T-helper 17 cell (primary cell): Measurements from ENCODE around the gene ZNF644. TPM values are rescaled to one million over a fixed set of nuclear protein-coding genes. Genes with fewer than 3 reads are reported as not detected.
A peak's percentile ranks its signal among the peaks of the same experiment; 100 is the strongest.
"Not testable (repeated sequence)": the region's sequence is repeated elsewhere in the genome, so short reads cannot be mapped to it uniquely, and the experiment has no call there.

Experiments used
- ATAC-seq: fragments of 150-1000 bp; cut with Tn5 transposase; 2 replicates; pipeline ENCODE4 v1.10.0; 2021; ENCODE audit warnings: mild to moderate bottlenecking, moderate library complexity
- DNase-seq, 3 donors: peaks; one replicate each; pipeline versions ENCODE4 v3.0.0 to v3.0.0-alpha.2; 2020 to 2021
- H3K9me3 ChIP-seq: one replicate; pipeline ENCODE4 v1.7.0; 2013; ENCODE audit warnings: low read length, mild to moderate bottlenecking; ENCODE audit not compliant: control insufficient read depth, poor library complexity, severe bottlenecking
- H3K27ac Mint-ChIP-seq: one replicate; pipeline ENCODE4 v1.8.0; 2022; ENCODE audit warnings: mild to moderate bottlenecking, moderate library complexity, mixed read lengths
- H3K27me3 Mint-ChIP-seq: one replicate; pipeline ENCODE4 v1.8.0; 2022; ENCODE audit warnings: mixed read lengths
- H3K36me3 Mint-ChIP-seq: one replicate; pipeline ENCODE4 v1.8.0; 2022; ENCODE audit warnings: low read depth, mixed read lengths
- H3K4me1 Mint-ChIP-seq: one replicate; pipeline ENCODE4 v1.8.0; 2022; ENCODE audit warnings: mild to moderate bottlenecking, mixed read lengths
- H3K4me3 Mint-ChIP-seq: one replicate; pipeline ENCODE4 v1.8.0; 2022; ENCODE audit warnings: mild to moderate bottlenecking, moderate library complexity, mixed read lengths
- total RNA-seq, 4 donors: library from RNA in 2 of 4; stranded (reverse) in 2 of 4; gene quantifications; one replicate each; pipeline ENCODE4 v1.2.3 and lab custom pipeline; 2022 to 2026

The ZNF644 gene
- total RNA-seq, 2 donors from 2014 or later, result 126 to 136 TPM

- peaks cover 2% of the 10 kb centered on the region for H3K36me3 Mint-ChIP-seq
- peak overlapping the region; percentile 39 for H3K4me3 Mint-ChIP-seq
- H3K27ac Mint-ChIP-seq, result no peak overlapping the region
- H3K27me3 Mint-ChIP-seq, result no peaks in the 10 kb centered on the region
- ATAC-seq (peak; percentile 28), DNase-seq (no peak)
- no peaks in the 10 kb centered on the region for H3K9me3 ChIP-seq
- H3K4me1 Mint-ChIP-seq, result peaks cover 50% of the 10 kb centered on the region
Measured at GRCh38 chr1:90959352-90960206, 62.3 kb downstream of the ZNF644 start.

- ATAC-seq, result no peak
- peaks cover 3% of the 10 kb centered on the region for H3K36me3 Mint-ChIP-seq
- no peak overlapping the region for H3K27ac Mint-ChIP-seq
- no peak for DNase-seq
- H3K4me1 Mint-ChIP-seq, result peaks cover 53% of the 10 kb centered on the region
- H3K9me3 ChIP-seq, result no peaks in the 10 kb centered on the region
- H3K4me3 Mint-ChIP-seq, result peak overlapping the region; percentile 4
- H3K27me3 Mint-ChIP-seq, result no peaks in the 10 kb centered on the region
Measured at GRCh38 chr1:90957497-90957896, 64.3 kb downstream of the ZNF644 start.

- no peak overlapping the region for H3K4me3 Mint-ChIP-seq
- peaks cover 6% of the 10 kb centered on the region for H3K36me3 Mint-ChIP-seq
- ATAC-seq, result no peak
- no peaks in the 10 kb centered on the region for H3K9me3 ChIP-seq
- H3K4me1 Mint-ChIP-seq, result peaks cover 65% of the 10 kb centered on the region
- no peaks in the 10 kb centered on the region for H3K27me3 Mint-ChIP-seq
- H3K27ac Mint-ChIP-seq, result no peak overlapping the region
- DNase-seq, result no peak
Measured at GRCh38 chr1:90955769-90956168, 66.1 kb downstream of the ZNF644 start.

- Mint-ChIP-seq H3K36me3 (peaks cover 7% of the 10 kb centered on the region), H3K27ac (peak overlapping the region; percentile 4), H3K4me3 (no peak overlapping the region), H3K27me3 (no peaks in the 10 kb centered on the region), H3K4me1 (peaks cover 52% of the 10 kb centered on the region)
- ATAC-seq (no peak), DNase-seq (no peak)
- H3K9me3 ChIP-seq, result no peaks in the 10 kb centered on the region
Measured at GRCh38 chr1:90952906-90953305, 68.9 kb downstream of the ZNF644 start.

- Mint-ChIP-seq H3K27ac (peak overlapping the region; percentile 4), H3K36me3 (peaks cover 7% of the 10 kb centered on the region), H3K27me3 (no peaks in the 10 kb centered on the region), H3K4me3 (peak overlapping the region; percentile 2), H3K4me1 (peaks cover 47% of the 10 kb centered on the region)
- no peak for DNase-seq
- H3K9me3 ChIP-seq, result no peaks in the 10 kb centered on the region
- no peak for ATAC-seq
Measured at GRCh38 chr1:90951009-90951408, 70.8 kb downstream of the ZNF644 start.

- ATAC-seq, result no peak
- no peak overlapping the region for H3K27ac Mint-ChIP-seq
- no peaks in the 10 kb centered on the region for H3K27me3 Mint-ChIP-seq
- H3K4me3 Mint-ChIP-seq, result no peak overlapping the region
- H3K36me3 Mint-ChIP-seq, result peaks cover 6% of the 10 kb centered on the region
- no peaks in the 10 kb centered on the region for H3K9me3 ChIP-seq
- H3K4me1 Mint-ChIP-seq, result peaks cover 31% of the 10 kb centered on the region
- no peak for DNase-seq
Measured at GRCh38 chr1:90948301-90948700, 73.5 kb downstream of the ZNF644 start.

- Mint-ChIP-seq H3K36me3 (peaks cover 3% of the 10 kb centered on the region), H3K27ac (no peak overlapping the region), H3K4me3 (no peak overlapping the region), H3K27me3 (no peaks in the 10 kb centered on the region), H3K4me1 (peaks cover 17% of the 10 kb centered on the region)
- H3K9me3 ChIP-seq, result no peaks in the 10 kb centered on the region
- DNase-seq (no peak), ATAC-seq (no peak)
Measured at GRCh38 chr1:90946630-90947029, 75.2 kb downstream of the ZNF644 start.

GRCh38 chr1:90945287-90945686 lies 76.5 kb downstream of the ZNF644 start:
- Mint-ChIP-seq H3K27ac (peak overlapping the region; percentile 6), H3K4me1 (peaks cover 13% of the 10 kb centered on the region), H3K4me3 (no peak overlapping the region), H3K36me3 (peaks cover 4% of the 10 kb centered on the region), H3K27me3 (no peaks in the 10 kb centered on the region)
- ATAC-seq (no peak), DNase-seq (no peak)
- no peaks in the 10 kb centered on the region for H3K9me3 ChIP-seq

GRCh38 chr1:90943966-90944365 lies 77.9 kb downstream of the ZNF644 start:
- H3K36me3 Mint-ChIP-seq, result peaks cover 11% of the 10 kb centered on the region

GRCh38 chr1:90940746-90941145 lies 81.1 kb downstream of the ZNF644 start:
- no peak overlapping the region for H3K27ac Mint-ChIP-seq
- ATAC-seq, result no peak
- peaks cover 17% of the 10 kb centered on the region for H3K36me3 Mint-ChIP-seq
- peak overlapping the region; percentile 36 for H3K4me3 Mint-ChIP-seq
- H3K27me3 Mint-ChIP-seq, result no peaks in the 10 kb centered on the region
- peaks cover 35% of the 10 kb centered on the region for H3K4me1 Mint-ChIP-seq
- DNase-seq, result no peak
- H3K9me3 ChIP-seq, result no peaks in the 10 kb centered on the region

More at GRCh38 chr1:90943966-90944365, 77.9 kb downstream of the ZNF644 start:
- Mint-ChIP-seq H3K4me3 (no peak overlapping the region), H3K4me1 (peaks cover 21% of the 10 kb centered on the region), H3K27ac (no peak overlapping the region), H3K27me3 (no peaks in the 10 kb centered on the region)
- H3K9me3 ChIP-seq, result no peaks in the 10 kb centered on the region
- no peak for ATAC-seq
- no peak for DNase-seq

- Mint-ChIP-seq H3K36me3 (peaks cover 20% of the 10 kb centered on the region), H3K27ac (no peak overlapping the region), H3K4me3 (no peak overlapping the region), H3K4me1 (peaks cover 44% of the 10 kb centered on the region), H3K27me3 (no peaks in the 10 kb centered on the region)
- ATAC-seq, result no peak
- no peaks in the 10 kb centered on the region for H3K9me3 ChIP-seq
- no peak for DNase-seq
Measured at GRCh38 chr1:90936731-90937130, 85.1 kb downstream of the ZNF644 start.

- H3K9me3 ChIP-seq, result no peaks in the 10 kb centered on the region
- Mint-ChIP-seq H3K36me3 (peaks cover 20% of the 10 kb centered on the region), H3K4me1 (peaks cover 46% of the 10 kb centered on the region), H3K27ac (no peak overlapping the region), H3K4me3 (no peak overlapping the region), H3K27me3 (no peaks in the 10 kb centered on the region)
- ATAC-seq, result no peak
- no peak for DNase-seq
Measured at GRCh38 chr1:90936061-90936460, 85.8 kb downstream of the ZNF644 start.

GRCh38 chr1:90928231-90928630 lies 93.6 kb downstream of the ZNF644 start:
- Mint-ChIP-seq H3K4me1 (peaks cover 38% of the 10 kb centered on the region), H3K27ac (peak overlapping the region; percentile 44)
- H3K27me3 Mint-ChIP-seq, H3K9me3 ChIP-seq, ATAC-seq, H3K4me3 Mint-ChIP-seq, DNase-seq, H3K36me3 Mint-ChIP-seq: not testable (repeated sequence)

GRCh38 chr1:90927674-90928073 lies 94.2 kb downstream of the ZNF644 start:
- H3K4me1 Mint-ChIP-seq, result peaks cover 42% of the 10 kb centered on the region
- not testable (repeated sequence) for H3K4me3 Mint-ChIP-seq, DNase-seq, H3K9me3 ChIP-seq, H3K27me3 Mint-ChIP-seq, H3K36me3 Mint-ChIP-seq, ATAC-seq
- peak overlapping the region; percentile 44 for H3K27ac Mint-ChIP-seq
